ENCODE results near the gene MECP2.
"Not testable (repeated sequence)": the region's sequence is repeated elsewhere in the genome, so short reads cannot be mapped to it uniquely, and the experiment has no call there.

MECP2 gene

DNA sequence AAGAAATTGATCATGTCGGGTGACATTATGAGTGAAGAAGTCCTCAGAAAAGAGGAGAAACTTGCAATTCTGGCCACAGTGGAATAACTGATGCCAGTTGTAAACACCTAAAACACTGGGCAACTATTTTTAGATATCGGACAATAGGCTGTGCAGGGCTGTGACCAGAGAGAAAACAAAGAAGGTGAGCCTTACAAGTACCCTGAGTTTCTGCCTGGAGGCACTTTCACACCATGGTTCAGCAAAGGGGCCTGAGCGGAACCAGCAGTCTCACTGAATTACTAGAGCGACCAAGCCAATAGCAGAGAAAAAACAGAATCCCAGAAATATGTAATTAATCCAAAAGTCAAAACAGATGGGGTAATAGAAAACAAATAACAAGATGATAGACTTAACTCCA, 89.0 kb downstream of the MECP2 start:
- H3K27ac ChIP-seq (ENCODE audit: low read depth, low read length): no peak overlapping the region
- peaks cover 14% of the 10 kb centered on the region; the same call in 1 of the 2 replicates for H3K9me3 ChIP-seq (ENCODE audit: control insufficient read depth, insufficient read depth, low read depth, low read length)
- H3K36me3 ChIP-seq (ENCODE audit: control insufficient read depth, insufficient read depth, low read length): peaks cover 21% of the 10 kb centered on the region
- peaks cover 14% of the 10 kb centered on the region; the same call in 1 of the 2 replicates for H3K4me1 ChIP-seq (ENCODE audit: control insufficient read depth, insufficient read depth, low read length)
- no peaks in the 10 kb centered on the region for H3K27me3 ChIP-seq (ENCODE audit: control insufficient read depth, insufficient read depth, low read length)
- H3K4me3 ChIP-seq (ENCODE audit: low read depth, low read length): no peak overlapping the region
- H3K9ac ChIP-seq (ENCODE audit: low read length): no peak overlapping the region

DNA sequence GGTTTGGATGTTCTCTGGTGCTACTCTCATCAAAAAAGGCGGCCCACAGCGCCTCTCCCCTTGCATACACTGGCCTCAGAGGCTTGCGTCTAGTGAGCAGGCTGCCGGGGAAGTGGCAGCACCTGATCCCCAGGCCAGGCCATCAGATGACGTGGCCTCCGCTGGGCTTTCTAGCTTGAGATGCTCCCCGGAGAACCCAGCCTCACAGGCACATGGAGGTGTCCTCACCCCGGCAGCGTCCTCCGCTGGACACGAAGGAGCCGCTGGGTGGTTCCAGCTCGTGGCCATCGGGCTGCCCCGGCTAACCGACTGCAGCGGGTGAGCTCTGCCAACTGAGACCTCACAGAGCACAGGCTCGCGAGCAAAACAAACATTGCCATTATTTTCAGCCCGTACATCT, 90.6 kb downstream of the MECP2 start:
- H3K4me3 ChIP-seq (ENCODE audit: low read depth, low read length): no peak overlapping the region
- H3K9ac ChIP-seq (ENCODE audit: low read length): no peak overlapping the region
- no peak overlapping the region for H3K27ac ChIP-seq (ENCODE audit: low read depth, low read length)
- peaks cover 6% of the 10 kb centered on the region for H3K4me1 ChIP-seq (ENCODE audit: control insufficient read depth, insufficient read depth, low read length)
- H3K36me3 ChIP-seq (ENCODE audit: control insufficient read depth, insufficient read depth, low read length): peaks cover 14% of the 10 kb centered on the region
- no peaks in the 10 kb centered on the region for H3K27me3 ChIP-seq (ENCODE audit: control insufficient read depth, insufficient read depth, low read length)
- H3K9me3 ChIP-seq (ENCODE audit: control insufficient read depth, insufficient read depth, low read depth, low read length): peaks cover 13% of the 10 kb centered on the region; the same call in 1 of the 2 replicates

DNA sequence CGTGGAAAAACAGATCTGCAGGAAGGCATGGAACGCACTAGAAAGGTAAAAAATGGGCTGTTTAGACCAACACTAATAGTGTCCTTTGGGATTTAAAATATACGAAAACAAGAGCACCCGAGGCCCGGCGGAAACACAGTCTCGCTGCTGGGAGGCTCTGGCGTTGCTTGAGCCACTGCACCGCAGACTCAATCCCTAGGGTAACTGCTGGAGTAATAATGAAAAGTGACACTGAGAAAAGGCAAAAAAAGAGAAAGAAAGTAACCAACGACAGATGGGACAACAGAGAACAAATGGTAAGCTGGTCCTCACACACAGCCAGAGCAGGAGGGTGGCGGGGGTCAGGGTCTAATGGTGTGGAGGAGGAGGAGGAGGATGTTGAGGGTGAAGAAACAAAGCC, 93.2 kb downstream of the MECP2 start:
- Histone ChIP-seq H3K27me3 (ENCODE audit: control insufficient read depth, insufficient read depth, low read length) (no peaks in the 10 kb centered on the region), H3K4me1 (ENCODE audit: control insufficient read depth, insufficient read depth, low read length) (peaks cover 18% of the 10 kb centered on the region), H3K9me3 (ENCODE audit: control insufficient read depth, insufficient read depth, low read depth, low read length) (peaks cover 3% of the 10 kb centered on the region; the same call in 1 of the 2 replicates), H3K27ac (ENCODE audit: low read depth, low read length) (no peak overlapping the region), H3K36me3 (ENCODE audit: control insufficient read depth, insufficient read depth, low read length) (peaks cover 3% of the 10 kb centered on the region; the same call in 1 of the 2 replicates), H3K4me3 (ENCODE audit: low read depth, low read length) (no peak overlapping the region), H3K9ac (ENCODE audit: low read length) (no peak overlapping the region)

GRCh38 chrX:154002215-154002719, 95.2 kb downstream of the MECP2 start:
- Histone ChIP-seq H3K9me3 (ENCODE audit: control insufficient read depth, insufficient read depth, low read depth, low read length) (peaks cover 6% of the 10 kb centered on the region; the same call in 1 of the 2 replicates), H3K4me1 (ENCODE audit: control insufficient read depth, insufficient read depth, low read length) (peaks cover 20% of the 10 kb centered on the region), H3K36me3 (ENCODE audit: control insufficient read depth, insufficient read depth, low read length) (peaks cover 3% of the 10 kb centered on the region; the same call in 1 of the 2 replicates), H3K27me3 (ENCODE audit: control insufficient read depth, insufficient read depth, low read length) (no peaks in the 10 kb centered on the region), H3K27ac (ENCODE audit: low read depth, low read length) (peak overlapping the region; percentile 81; the same call in 1 of the 2 replicates), H3K4me3 (ENCODE audit: low read depth, low read length) (no peak overlapping the region), H3K9ac (ENCODE audit: low read length) (peak overlapping the region; percentile 79)

DNA sequence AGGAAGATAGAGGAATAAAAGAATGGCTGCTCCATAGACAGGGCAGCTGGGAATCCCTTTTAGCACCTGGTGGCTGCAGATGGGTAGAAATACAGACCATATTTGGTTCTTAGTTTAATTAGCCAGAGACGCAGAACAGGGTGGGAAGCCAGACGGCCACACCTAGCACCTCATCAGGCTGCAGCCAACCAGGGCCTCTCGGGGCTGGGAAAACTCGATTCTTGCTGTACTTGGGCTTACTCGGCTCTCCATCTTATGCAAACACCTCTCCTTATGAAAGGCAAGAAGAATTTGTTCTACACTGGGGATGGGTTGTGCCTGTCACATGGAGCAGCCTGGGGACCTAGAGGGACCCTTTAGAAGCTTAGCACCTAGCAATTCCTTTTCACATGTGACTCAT, 97.5 kb downstream of the MECP2 start:
- peaks cover 20% of the 10 kb centered on the region for H3K4me1 ChIP-seq (ENCODE audit: control insufficient read depth, insufficient read depth, low read length)
- no peak overlapping the region for H3K27ac ChIP-seq (ENCODE audit: low read depth, low read length)
- H3K9ac ChIP-seq (ENCODE audit: low read length): no peak overlapping the region
- H3K36me3 ChIP-seq (ENCODE audit: control insufficient read depth, insufficient read depth, low read length): no peaks in the 10 kb centered on the region
- peaks cover 8% of the 10 kb centered on the region; the same call in 1 of the 2 replicates for H3K9me3 ChIP-seq (ENCODE audit: control insufficient read depth, insufficient read depth, low read depth, low read length)
- H3K27me3 ChIP-seq (ENCODE audit: control insufficient read depth, insufficient read depth, low read length): no peaks in the 10 kb centered on the region
- no peak overlapping the region for H3K4me3 ChIP-seq (ENCODE audit: low read depth, low read length)

DNA sequence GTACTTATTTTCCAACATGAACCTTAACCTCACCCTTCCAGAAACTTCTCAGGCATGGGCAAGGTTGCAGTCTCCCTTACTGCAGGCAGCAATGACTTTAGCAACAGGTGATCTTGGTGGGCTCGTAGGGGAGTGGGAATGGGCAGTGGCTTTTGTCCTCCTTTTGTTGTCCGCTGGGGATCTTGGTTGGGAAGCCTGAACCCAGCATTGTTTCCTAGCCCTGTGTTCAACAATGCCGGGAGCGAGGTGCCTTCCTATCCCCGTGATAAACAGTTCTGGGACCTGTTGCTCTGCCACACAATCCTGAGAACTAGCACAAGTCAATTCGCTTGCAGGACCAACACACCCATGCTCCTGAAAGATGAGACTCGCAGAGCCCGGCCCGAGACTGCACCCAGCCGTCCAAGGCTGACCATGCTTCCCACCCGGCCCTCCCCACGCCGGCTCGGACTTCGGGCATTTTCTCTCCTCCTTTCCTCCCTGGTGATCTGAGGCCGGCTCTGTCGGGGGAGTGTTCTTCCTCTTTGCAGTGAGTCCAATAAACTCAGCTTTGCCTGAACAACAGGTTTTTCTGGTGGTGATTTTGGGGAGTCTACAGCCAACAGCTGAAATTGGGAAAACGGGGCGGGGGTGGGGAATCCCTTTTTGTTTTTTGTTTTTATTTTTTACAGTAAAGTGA, 98.0 kb downstream of the MECP2 start:
- peaks cover 9% of the 10 kb centered on the region; the same call in 1 of the 2 replicates for H3K9me3 ChIP-seq (ENCODE audit: control insufficient read depth, insufficient read depth, low read depth, low read length)
- H3K4me1 ChIP-seq (ENCODE audit: control insufficient read depth, insufficient read depth, low read length): peaks cover 20% of the 10 kb centered on the region
- no peak overlapping the region for H3K27ac ChIP-seq (ENCODE audit: low read depth, low read length)
- no peaks in the 10 kb centered on the region for H3K36me3 ChIP-seq (ENCODE audit: control insufficient read depth, insufficient read depth, low read length)
- no peak overlapping the region for H3K4me3 ChIP-seq (ENCODE audit: low read depth, low read length)
- peak overlapping the region; percentile 36 for H3K9ac ChIP-seq (ENCODE audit: low read length)
- H3K27me3 ChIP-seq (ENCODE audit: control insufficient read depth, insufficient read depth, low read length): no peaks in the 10 kb centered on the region

GRCh38 chrX:153995504-153995903, 102.0 kb downstream of the MECP2 start:
- Histone ChIP-seq H3K4me3 (ENCODE audit: low read depth, low read length) (no peak overlapping the region), H3K36me3 (ENCODE audit: control insufficient read depth, insufficient read depth, low read length) (no peaks in the 10 kb centered on the region), H3K4me1 (ENCODE audit: control insufficient read depth, insufficient read depth, low read length) (peaks cover 11% of the 10 kb centered on the region; the same call in 1 of the 2 replicates), H3K9me3 (ENCODE audit: control insufficient read depth, insufficient read depth, low read depth, low read length) (peaks cover 12% of the 10 kb centered on the region; the same call in 1 of the 2 replicates), H3K27me3 (ENCODE audit: control insufficient read depth, insufficient read depth, low read length) (no peaks in the 10 kb centered on the region), H3K9ac (ENCODE audit: low read length) (no peak overlapping the region), H3K27ac (ENCODE audit: low read depth, low read length) (no peak overlapping the region)

DNA sequence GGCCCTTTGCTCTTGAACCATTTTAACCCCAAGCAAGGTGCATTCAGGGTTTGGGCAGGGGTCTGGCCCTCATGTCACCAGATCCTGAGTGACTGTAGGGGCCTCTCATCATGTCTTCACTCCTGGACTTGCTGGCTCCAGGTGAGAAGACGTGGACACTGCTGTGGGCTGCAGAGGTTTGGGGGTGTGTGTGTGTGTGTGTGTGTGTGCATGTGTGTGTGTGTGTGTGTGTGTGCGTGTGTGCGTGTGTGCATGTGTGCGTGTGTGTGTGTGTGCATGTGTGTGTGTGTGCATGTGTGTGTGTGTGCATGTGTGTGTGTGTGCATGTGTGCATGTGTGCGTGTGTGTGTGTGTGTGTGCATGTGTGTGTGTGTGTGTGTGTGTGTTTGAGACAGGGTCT, 103.1 kb downstream of the MECP2 start:
- H3K27ac ChIP-seq (ENCODE audit: low read depth, low read length); H3K4me3 ChIP-seq (ENCODE audit: low read depth, low read length); H3K4me1 ChIP-seq (ENCODE audit: control insufficient read depth, insufficient read depth, low read length); H3K36me3 ChIP-seq (ENCODE audit: control insufficient read depth, insufficient read depth, low read length); H3K27me3 ChIP-seq (ENCODE audit: control insufficient read depth, insufficient read depth, low read length); H3K9ac ChIP-seq (ENCODE audit: low read length): not testable (repeated sequence)
- peaks cover 12% of the 10 kb centered on the region; the same call in 1 of the 2 replicates for H3K9me3 ChIP-seq (ENCODE audit: control insufficient read depth, insufficient read depth, low read depth, low read length)

GRCh38 chrX:153993978-153994377, 103.5 kb downstream of the MECP2 start:
- H3K36me3 ChIP-seq (ENCODE audit: control insufficient read depth, insufficient read depth, low read length): no peaks in the 10 kb centered on the region
- no peaks in the 10 kb centered on the region for H3K27me3 ChIP-seq (ENCODE audit: control insufficient read depth, insufficient read depth, low read length)
- H3K27ac ChIP-seq (ENCODE audit: low read depth, low read length): no peak overlapping the region
- no peak overlapping the region for H3K9ac ChIP-seq (ENCODE audit: low read length)
- H3K4me3 ChIP-seq (ENCODE audit: low read depth, low read length): no peak overlapping the region
- H3K4me1 ChIP-seq (ENCODE audit: control insufficient read depth, insufficient read depth, low read length): no peaks in the 10 kb centered on the region
- H3K9me3 ChIP-seq (ENCODE audit: control insufficient read depth, insufficient read depth, low read depth, low read length): peaks cover 12% of the 10 kb centered on the region; the same call in 1 of the 2 replicates

DNA sequence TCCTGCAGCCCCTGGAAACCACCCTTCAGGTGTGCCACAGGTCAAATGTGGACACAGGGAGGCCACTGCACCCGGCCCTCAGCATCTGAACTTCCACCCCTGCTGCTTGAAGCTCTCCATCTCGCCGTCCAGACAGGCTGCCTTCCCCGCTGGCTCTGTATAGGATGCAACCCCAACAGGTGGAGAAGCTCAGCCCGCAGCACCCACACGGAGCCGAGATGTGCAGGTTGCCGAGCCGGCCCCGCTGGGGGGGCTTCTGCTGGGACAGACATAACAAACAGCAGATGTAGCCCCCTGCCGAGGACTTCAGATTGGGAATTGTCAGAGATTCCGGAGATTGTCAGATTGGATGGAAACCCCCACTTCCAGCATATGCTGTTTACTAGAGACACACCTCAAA, 104.4 kb downstream of the MECP2 start:
- Histone ChIP-seq H3K27me3 (ENCODE audit: control insufficient read depth, insufficient read depth, low read length) (no peaks in the 10 kb centered on the region), H3K4me3 (ENCODE audit: low read depth, low read length) (no peak overlapping the region), H3K27ac (ENCODE audit: low read depth, low read length) (no peak overlapping the region), H3K36me3 (ENCODE audit: control insufficient read depth, insufficient read depth, low read length) (no peaks in the 10 kb centered on the region), H3K9me3 (ENCODE audit: control insufficient read depth, insufficient read depth, low read depth, low read length) (peaks cover 12% of the 10 kb centered on the region; the same call in 1 of the 2 replicates), H3K9ac (ENCODE audit: low read length) (no peak overlapping the region), H3K4me1 (ENCODE audit: control insufficient read depth, insufficient read depth, low read length) (no peaks in the 10 kb centered on the region)

DNA sequence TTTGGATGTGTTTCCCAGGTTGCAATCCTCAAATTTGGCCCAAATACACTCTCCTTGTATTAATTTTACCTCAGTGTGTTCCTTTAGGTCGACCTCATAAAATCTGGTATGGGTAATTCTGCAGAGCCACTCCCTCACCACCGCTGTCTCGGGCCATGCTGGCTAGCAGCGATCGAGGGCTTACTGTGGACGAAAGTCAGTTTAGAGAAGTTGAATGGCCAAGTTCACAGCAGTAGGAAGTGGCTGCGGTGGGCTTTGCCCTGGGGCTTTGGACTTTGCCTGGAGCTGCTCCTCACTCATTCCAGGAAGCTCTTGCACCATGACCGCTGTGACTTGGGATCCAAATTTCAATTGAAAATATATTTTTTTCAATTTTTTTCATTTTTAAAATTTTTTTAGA, 105.3 kb downstream of the MECP2 start:
- H3K4me1 ChIP-seq (ENCODE audit: control insufficient read depth, insufficient read depth, low read length): no peaks in the 10 kb centered on the region
- H3K27me3 ChIP-seq (ENCODE audit: control insufficient read depth, insufficient read depth, low read length): no peaks in the 10 kb centered on the region
- H3K4me3 ChIP-seq (ENCODE audit: low read depth, low read length): no peak overlapping the region
- H3K9ac ChIP-seq (ENCODE audit: low read length): no peak overlapping the region
- H3K9me3 ChIP-seq (ENCODE audit: control insufficient read depth, insufficient read depth, low read depth, low read length): peaks cover 9% of the 10 kb centered on the region; the same call in 1 of the 2 replicates
- no peaks in the 10 kb centered on the region for H3K36me3 ChIP-seq (ENCODE audit: control insufficient read depth, insufficient read depth, low read length)
- H3K27ac ChIP-seq (ENCODE audit: low read depth, low read length): no peak overlapping the region
